HepG2 (cell line): ENCODE results near the gene NIN. TPM values are rescaled to one million over a fixed set of nuclear protein-coding genes. Genes with fewer than 3 reads are reported as not detected.

Experiments
- ATAC-seq: fragments of 200-7000 bp; cut with Tn5 transposase; 3 replicates; pipeline ENCODE4 v1.9.1; 2020; ENCODE audit warnings: mild to moderate bottlenecking, moderate library complexity
- BruUV-seq: library from RNA; stranded (reverse); fragments of 400-500 nt; replicated peaks from 2 replicates; lab custom pipeline; 2021; lab: Mats Ljungman, UMichigan
- CTCF ChIA-PET: fragments of 300-600 bp; formaldehyde crosslinking; extraction: SDS; loops from one replicate; lab custom pipeline; 2021; ENCODE audit warnings: low total read pairs, inconsistent platforms, low intra/inter-chr PET ratio; lab: Yijun Ruan, JAX
- POLR2A ChIA-PET: fragments of 350-600 bp; sonication (Branson Sonifier 250); formaldehyde crosslinking; loops from one replicate; lab custom pipeline; 2020; ENCODE audit warnings: antibody characterized with exemption, inconsistent platforms; lab: Yijun Ruan, JAX
- DNase-seq: peaks from one replicate; pipeline ENCODE4 v3.0.0-alpha.2; 2015; ENCODE audit warnings: low spot score
- FAIRE-seq: peaks from 3 replicates; lab custom pipeline; 2011; peaks lifted over from hg19 to GRCh38; lab: Jason Lieb, UNC
- H2AFZ ChIP-seq: one replicate; pipeline ENCODE4 v1.6.1; 2011; ENCODE audit warnings: low read length, inconsistent platforms
- H3K27ac ChIP-seq: fragments of 300-600 bp; 3 replicates; pipeline ENCODE4 v1.8.0; 2011; ENCODE audit warnings: mixed run types, mild to moderate bottlenecking, mixed read lengths, low read length, inconsistent platforms; ENCODE audit not compliant: insufficient read depth; ENCODE audit errors: extremely low read length
- H3K27me3 ChIP-seq, 2 experiments: fragments of 200-600 bp in 1 of 2; 2 replicates in 1 of 2; 3 replicates in 1 of 2; pipeline versions ENCODE4 v1.6.0 to v1.8.0; 2011; ENCODE audit warnings: low read length in 2 of 2, mild to moderate bottlenecking in 2 of 2, moderate library complexity in 2 of 2, inconsistent platforms in 1 of 2; ENCODE audit not compliant: insufficient read depth in 2 of 2, control insufficient read depth in 1 of 2
- H3K36me3 ChIP-seq, 2 experiments: fragments of 200-600 bp in 1 of 2; replicated peaks in 1 of 2; 2 replicates in 1 of 2; 3 replicates in 1 of 2; pipeline versions ENCODE4 v1.5.1 to v1.8.0; 2011; ENCODE audit warnings: low read length in 2 of 2, inconsistent platforms in 1 of 2; ENCODE audit not compliant: insufficient read depth in 2 of 2, control insufficient read depth in 1 of 2
- H3K4me1 ChIP-seq: 2 replicates; pipeline ENCODE4 v1.5.1; 2012; ENCODE audit warnings: low read length, inconsistent platforms; ENCODE audit not compliant: insufficient read depth
- H3K4me2 ChIP-seq: 2 replicates; pipeline ENCODE4 v1.6.0; 2011; ENCODE audit warnings: low read depth, low read length, inconsistent platforms
- H3K4me3 ChIP-seq, 3 experiments: fragments of 200-600 bp in 1 of 3; sonication (generic), shearing (Covaris generic) in 1 of 3; replicated peaks in 1 of 3; 2 replicates each; pipeline ENCODE4 v1.5.1; 2011 to 2016; ENCODE audit warnings: low read length in 3 of 3, inconsistent platforms in 2 of 3, low read depth in 2 of 3, mild to moderate bottlenecking in 2 of 3, control low read depth in 1 of 3, mixed read lengths in 1 of 3; ENCODE audit not compliant: insufficient read depth in 1 of 3
- H3K79me2 ChIP-seq: one replicate; pipeline ENCODE4 v1.6.1; 2011; ENCODE audit warnings: low read length, inconsistent platforms; ENCODE audit not compliant: insufficient read depth
- H3K9ac ChIP-seq: 2 replicates; pipeline ENCODE4 v1.6.0; 2011; ENCODE audit warnings: mild to moderate bottlenecking, low read depth, low read length, inconsistent platforms; ENCODE audit not compliant: insufficient read depth
- H3K9me3 ChIP-seq: 2 replicates; pipeline ENCODE4 v1.5.1; 2012; ENCODE audit warnings: mild to moderate bottlenecking, low read length
- H4K20me1 ChIP-seq: 2 replicates; pipeline ENCODE4 v1.6.0; 2011; ENCODE audit warnings: inconsistent platforms, mild to moderate bottlenecking, low read length, moderate library complexity; ENCODE audit not compliant: insufficient read depth
- BRD4 ChIP-seq: sonication (generic); formaldehyde crosslinking; IDR thresholded peaks from 2 replicates; pipeline ENCODE4 v1.4.0; 2020; ENCODE audit warnings: missing genetic modification reagents
- GPBP1L1 ChIP-seq: sonication (generic); formaldehyde crosslinking; IDR thresholded peaks from 2 replicates; pipeline ENCODE4 v1.5.0; 2020; ENCODE audit warnings: mild to moderate bottlenecking, missing genetic modification reagents
- HNF1A ChIP-seq, 2 experiments: sonication (generic) in 1 of 2; formaldehyde crosslinking in 1 of 2; IDR thresholded peaks; 2 replicates each; pipeline versions ENCODE4 v1.4.0 to v1.6.1; 2016 to 2020; ENCODE audit warnings: borderline replicate concordance in 1 of 2, low read depth in 1 of 2, mild to moderate bottlenecking in 1 of 2, missing genetic modification reagents in 1 of 2
- MTF2 ChIP-seq: sonication (generic); formaldehyde crosslinking; IDR thresholded peaks from 2 replicates; pipeline ENCODE4 v1.5.0; 2020; ENCODE audit warnings: missing genetic modification reagents, borderline replicate concordance
- PHB2 ChIP-seq: fragments of 450-650 bp; IDR thresholded peaks from 2 replicates; pipeline ENCODE4 v1.6.1; 2018; ENCODE audit not compliant: partially characterized antibody
- RARA ChIP-seq: IDR thresholded peaks from 2 replicates; pipeline ENCODE4 v1.6.1; 2016; ENCODE audit warnings: missing genetic modification reagents, missing compliant biosample characterization
- SRSF4 ChIP-seq: fragments of 200-400 bp; formaldehyde crosslinking; IDR thresholded peaks from one replicate; pipeline ENCODE4 v1.6.1; 2018; ENCODE audit warnings: mild to moderate bottlenecking, low read depth, low read length, moderate library complexity; ENCODE audit not compliant: poor library complexity, severe bottlenecking
- TERF1 ChIP-seq: sonication (generic); formaldehyde crosslinking; IDR thresholded peaks from 2 replicates; pipeline ENCODE4 v1.8.0; 2022; ENCODE audit warnings: mild to moderate bottlenecking, missing genetic modification reagents, moderate library complexity
- THYN1 ChIP-seq: sonication (generic); formaldehyde crosslinking; IDR thresholded peaks from 2 replicates; pipeline ENCODE4 v1.8.1; 2023; ENCODE audit warnings: low read depth, mild to moderate bottlenecking, moderate library complexity, missing genetic modification reagents, borderline replicate concordance
- ZNF512B ChIP-seq: sonication (generic); formaldehyde crosslinking; IDR thresholded peaks from 2 replicates; pipeline ENCODE4 v1.5.1; 2020; ENCODE audit warnings: missing genetic modification reagents, mild to moderate bottlenecking, borderline replicate concordance
- ZNF761 ChIP-seq: sonication (generic); formaldehyde crosslinking; conservative IDR thresholded peaks from 2 replicates; pipeline ENCODE4 v1.4.0; 2020; ENCODE audit warnings: mild to moderate bottlenecking, missing genetic modification reagents
- WGBS: methylation state at CpG from one replicate; pipeline ENCODE4 v1.1.6; 2017; ENCODE audit warnings: low lambda C conversion rate; 5-methylcytosine and 5-hydroxymethylcytosine counted together
- in situ Hi-C: cut with HindIII; loops from 2 replicates; pipeline ENCODE4 v1.10.0; 2017; ENCODE audit warnings: low pct_unique_long_range_greater_than_20kb; ENCODE audit not compliant: extremely low pct_ligation_motif_present
- intact Hi-C: fragments of 100-400 bp; cut with micrococcal nuclease; formaldehyde crosslinking; loops from one replicate; pipeline ENCODE4 v1.10.0; 2022; ENCODE audit not compliant: unreplicated experiment
- polyA plus RNA-seq, 8 experiments: library from polyadenylated mRNA; depleted of rRNA in 3 of 8; stranded (reverse) in 7 of 8; unstranded in 1 of 8; fragments of >200 nt; fragmentation: Illumina TruSeq in 4 of 8; extraction: Trizol in 4 of 8; gene quantifications; 2 replicates each; pipeline versions ENCODE4 v1.2.1 to v1.2.3, GENCODE V29; 2011 to 2016; ENCODE audit warnings: low read depth in 4 of 8, missing spikeins in 1 of 8, mixed read lengths in 1 of 8; ENCODE audit not compliant: insufficient read depth in 1 of 8
- total RNA-seq, 5 experiments: library from RNA; depleted of rRNA; stranded (reverse); fragments of >200 nt; fragmentation: Illumina TruSeq; extraction: Trizol; gene quantifications; 2 replicates each; pipeline ENCODE4 v1.2.3, GENCODE V29; 2016; ENCODE audit warnings: low read depth in 1 of 5

Gene NIN
- total and polyA plus RNA-seq, 2 of the 13 experiments (the other 11 are each of a cell fraction or from before 2014, with no cell fraction given), result 2.8 to 9.7 TPM

GRCh38 chr14:50837850-50838470 lies 7.0 kb upstream of the NIN start (continued):
- TF ChIP-seq GPBP1L1 (no peak), BRD4 (CRISPR knock-in tag) (no peak), PHB2 (no peak), SRSF4 (no peak), ZNF761 (CRISPR knock-in tag) (no peak), RARA (CRISPR knock-in tag) (peak; percentile 58), TERF1 (CRISPR knock-in tag) (no peak)

GRCh38 chr14:50837271-50837670 lies 6.3 kb upstream of the NIN start:
- Histone ChIP-seq H3K27ac (no peak overlapping the region), H3K27me3 (0 out of 5 replicates have a peak, but pooled peaks cover 0 to 8% of the 10 kb centered on the region in 2 experiments), H3K9me3 (no peaks in the 10 kb centered on the region), H4K20me1 (no peaks in the 10 kb centered on the region), H3K9ac (no peak overlapping the region), H3K4me1 (peaks cover 76% of the 10 kb centered on the region), H2AFZ (no peak overlapping the region), H3K4me3 (no peak overlapping the region), H3K4me2 (no peak overlapping the region), H3K36me3 (no peaks in the 10 kb centered on the region), H3K79me2 (no peaks in the 10 kb centered on the region)
- DNase-seq (no peak), ATAC-seq (no peak), FAIRE-seq (no peak)
- 60% methylated on average over 10 of the region's 10 CpGs for WGBS
- in situ Hi-C loops, result no loop called here
- POLR2A ChIA-PET, result no interaction called here
- no TSS peak for BruUV-seq
- intact Hi-C loops, result no loop called here
- CTCF ChIA-PET, result no interaction called here
- TF ChIP-seq ZNF512B (CRISPR knock-in tag) (no peak), MTF2 (CRISPR knock-in tag) (no peak), THYN1 (no peak), HNF1A (IDR thresholded peaks at IDR 0.05; ENCODE audit: low read depth) (no peak), HNF1A (CRISPR knock-in tag; IDR thresholded peaks at IDR 0.05; ENCODE audit: borderline replicate concordance) (no peak)
